GM12865 (cell line): ENCODE data around the gene SCARB1.

Experiments used
- DNase-seq: peaks from one replicate; pipeline ENCODE4 v3.0.0; 2010; ENCODE audit warnings: low read depth
- H3K4me3 ChIP-seq: 2 replicates; pipeline ENCODE4 v1.5.1; 2011; ENCODE audit warnings: mild to moderate bottlenecking, low read depth, low read length, control low read depth
- CTCF ChIP-seq: IDR thresholded peaks from 2 replicates; pipeline ENCODE4 v1.5.1; 2011; ENCODE audit warnings: low read length, control low read depth, low read depth, inconsistent platforms; ENCODE audit not compliant: insufficient read depth; ENCODE audit errors: missing control alignments

SCARB1 gene

GRCh38 chr12:124852911-124853427 is 10.7 kb downstream of the SCARB1 start:
- H3K4me3 ChIP-seq = no peak overlapping the region
- TF ChIP-seq CTCF = no peak
- DNase-seq = no peak

GRCh38 chr12:124852329-124852831 is 11.3 kb downstream of the SCARB1 start:
- DNase-seq = no peak
- TF ChIP-seq CTCF = no peak
- H3K4me3 ChIP-seq = no peak overlapping the region

GRCh38 chr12:124851342-124851741 is 12.3 kb downstream of the SCARB1 start:
- no peak for TF ChIP-seq CTCF
- no peak for DNase-seq
- H3K4me3 ChIP-seq = no peak overlapping the region

- no peak for TF ChIP-seq CTCF
- no peak for DNase-seq
- H3K4me3 ChIP-seq = no peak overlapping the region
Observed at GRCh38 chr12:124849382-124849781, 14.3 kb downstream of the SCARB1 start.

- no peak for DNase-seq
- no peak overlapping the region for H3K4me3 ChIP-seq
- no peak for TF ChIP-seq CTCF
Observed at GRCh38 chr12:124848621-124849380, 14.9 kb downstream of the SCARB1 start.

- H3K4me3 ChIP-seq = no peak overlapping the region
- no peak for DNase-seq
- TF ChIP-seq CTCF = no peak
Observed at GRCh38 chr12:124847113-124848074, 16.3 kb downstream of the SCARB1 start.
